HUES48 (cell line): Measurements from ENCODE around the gene ASTN1.

Source experiments
- H3K27ac ChIP-seq: one replicate; pipeline ENCODE4 v1.7.0; 2013; ENCODE audit warnings: low read depth, low read length, inconsistent platforms
- H3K27me3 ChIP-seq: 2 replicates; pipeline ENCODE4 v1.6.1; 2013; ENCODE audit warnings: mild to moderate bottlenecking, low read length; ENCODE audit not compliant: control insufficient read depth, insufficient read depth
- H3K36me3 ChIP-seq: 2 replicates; pipeline ENCODE4 v1.6.1; 2013; ENCODE audit warnings: low read length; ENCODE audit not compliant: control insufficient read depth, insufficient read depth
- H3K4me1 ChIP-seq: 2 replicates; pipeline ENCODE4 v1.6.1; 2013; ENCODE audit warnings: mild to moderate bottlenecking, low read length; ENCODE audit not compliant: control insufficient read depth, insufficient read depth
- H3K4me3 ChIP-seq: 2 replicates; pipeline ENCODE4 v1.5.1; 2013; ENCODE audit warnings: mild to moderate bottlenecking, low read depth, low read length
- H3K9ac ChIP-seq: 2 replicates; pipeline ENCODE4 v1.6.1; 2013; ENCODE audit warnings: mild to moderate bottlenecking, low read depth, low read length, moderate library complexity
- H3K9me3 ChIP-seq: 2 replicates; pipeline ENCODE4 v1.6.1; 2013; ENCODE audit warnings: low read length; ENCODE audit not compliant: control insufficient read depth, insufficient read depth

The ASTN1 gene

DNA sequence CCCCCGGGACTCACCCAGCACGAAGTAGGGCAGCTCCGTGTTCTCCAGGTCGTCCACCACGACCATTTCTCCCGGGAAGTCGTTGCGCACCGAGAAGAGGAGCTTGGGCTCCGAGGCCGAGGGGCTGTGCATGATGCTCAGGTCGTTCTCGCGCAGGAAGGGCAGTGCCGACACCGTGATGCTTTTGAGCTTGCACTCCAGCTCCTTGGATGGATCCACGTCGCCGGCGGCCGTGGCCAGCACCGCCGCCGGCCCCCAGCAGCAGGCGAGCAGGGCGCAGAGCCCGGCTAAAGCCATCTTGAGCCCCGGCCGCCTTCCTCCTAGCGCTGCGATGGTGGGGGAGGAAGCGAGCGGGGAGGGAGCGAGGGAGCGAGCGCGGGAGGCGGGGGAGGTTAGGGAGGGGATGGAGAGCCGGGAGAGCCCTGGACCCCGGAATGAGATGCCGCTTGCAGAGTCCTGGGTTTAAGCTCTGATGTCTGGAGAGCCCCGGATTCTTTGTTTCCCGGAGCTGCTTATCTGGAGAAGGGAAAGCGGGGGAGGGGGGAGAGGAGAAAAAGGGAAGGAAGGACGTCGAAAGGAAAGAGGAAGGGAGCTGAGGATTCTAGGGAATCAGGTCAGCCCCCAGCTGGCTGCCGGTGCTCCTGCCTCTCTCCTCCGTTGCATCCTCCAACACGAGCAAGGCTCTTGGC lies at the start of gene ASTN1:
ASTN1 (minus strand) TSS at position 333 of the 689 bp plus-strand sequence; CDS start at position 297, 36 bp downstream.
- Histone ChIP-seq H3K27ac (no peak within 1 kb of the TSS), H3K9me3 (no peaks in the 10 kb centered on the region), H3K4me1 (no peaks in the 10 kb centered on the region), H3K4me3 (peak within 1 kb of the TSS; percentile 81), H3K36me3 (no peaks in the 10 kb centered on the region), H3K9ac (no peak within 1 kb of the TSS; the same call in 1 of the 2 replicates), H3K27me3 (peaks cover 84% of the 10 kb centered on the region)

DNA sequence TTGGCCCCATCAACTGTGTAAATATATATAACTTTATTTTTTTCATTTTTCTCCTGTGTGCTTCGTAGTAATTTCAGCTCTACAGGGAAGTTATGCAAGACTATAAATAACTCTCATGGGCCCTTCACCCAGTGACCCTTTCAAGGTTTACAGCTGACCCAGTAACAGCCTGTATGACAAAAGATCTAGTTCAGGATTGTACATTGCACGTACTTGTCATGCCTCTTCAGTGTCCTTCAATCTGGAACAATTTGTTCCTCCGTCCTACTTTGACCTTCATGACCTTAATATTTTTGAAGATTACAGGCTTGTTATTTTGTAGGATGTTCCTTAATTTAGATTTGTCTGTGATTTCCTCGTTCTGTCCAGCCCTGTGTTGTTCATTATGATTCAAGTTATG lies 46.7 kb upstream of the ASTN1 start:
- H3K4me1 ChIP-seq: no peaks in the 10 kb centered on the region
- H3K27ac ChIP-seq: no peak overlapping the region

DNA sequence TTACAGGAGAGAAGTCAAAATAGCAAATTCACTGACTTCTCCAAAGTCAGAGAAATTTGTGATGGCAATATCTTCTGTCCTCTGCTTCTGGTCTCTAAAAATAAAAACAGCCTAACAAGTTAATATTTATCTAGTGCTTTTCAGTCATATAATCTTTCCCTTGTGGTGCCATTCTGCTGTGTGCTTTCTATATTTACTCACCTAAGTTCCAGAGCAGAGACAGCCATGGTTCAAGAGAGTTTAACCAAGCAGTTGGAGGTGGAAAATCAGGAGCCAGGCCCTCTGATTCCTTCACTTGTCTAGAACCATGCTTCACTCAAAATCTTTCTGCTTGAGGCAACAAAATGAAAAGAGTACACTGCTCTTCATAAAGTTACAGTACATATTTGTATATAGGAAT lies 45.6 kb upstream of the ASTN1 start:
- H3K36me3 ChIP-seq: no peaks in the 10 kb centered on the region
- no peaks in the 10 kb centered on the region for H3K4me1 ChIP-seq
- H3K27me3 ChIP-seq: peaks cover 45% of the 10 kb centered on the region
- no peak overlapping the region for H3K4me3 ChIP-seq
- no peak overlapping the region for H3K27ac ChIP-seq
- H3K9me3 ChIP-seq: no peaks in the 10 kb centered on the region
- H3K9ac ChIP-seq: no peak overlapping the region

More for the DNA sequence above, 46.7 kb upstream of the ASTN1 start:
- H3K36me3 ChIP-seq: no peaks in the 10 kb centered on the region
- no peaks in the 10 kb centered on the region for H3K9me3 ChIP-seq
- H3K4me3 ChIP-seq: no peak overlapping the region
- H3K9ac ChIP-seq: no peak overlapping the region
- H3K27me3 ChIP-seq: peaks cover 44% of the 10 kb centered on the region

- Histone ChIP-seq H3K4me3 (no peak overlapping the region), H3K9ac (no peak overlapping the region), H3K4me1 (no peaks in the 10 kb centered on the region), H3K27ac (no peak overlapping the region), H3K9me3 (no peaks in the 10 kb centered on the region), H3K36me3 (no peaks in the 10 kb centered on the region), H3K27me3 (peaks cover 45% of the 10 kb centered on the region)
Measured at GRCh38 chr1:177209357-177209756, 44.8 kb upstream of the ASTN1 start.

GRCh38 chr1:177208920-177209319 lies 44.4 kb upstream of the ASTN1 start:
- no peak overlapping the region for H3K9ac ChIP-seq
- peaks cover 45% of the 10 kb centered on the region for H3K27me3 ChIP-seq
- no peak overlapping the region for H3K27ac ChIP-seq
- no peak overlapping the region for H3K4me3 ChIP-seq
- H3K9me3 ChIP-seq: no peaks in the 10 kb centered on the region
- no peaks in the 10 kb centered on the region for H3K36me3 ChIP-seq
- no peaks in the 10 kb centered on the region for H3K4me1 ChIP-seq

DNA sequence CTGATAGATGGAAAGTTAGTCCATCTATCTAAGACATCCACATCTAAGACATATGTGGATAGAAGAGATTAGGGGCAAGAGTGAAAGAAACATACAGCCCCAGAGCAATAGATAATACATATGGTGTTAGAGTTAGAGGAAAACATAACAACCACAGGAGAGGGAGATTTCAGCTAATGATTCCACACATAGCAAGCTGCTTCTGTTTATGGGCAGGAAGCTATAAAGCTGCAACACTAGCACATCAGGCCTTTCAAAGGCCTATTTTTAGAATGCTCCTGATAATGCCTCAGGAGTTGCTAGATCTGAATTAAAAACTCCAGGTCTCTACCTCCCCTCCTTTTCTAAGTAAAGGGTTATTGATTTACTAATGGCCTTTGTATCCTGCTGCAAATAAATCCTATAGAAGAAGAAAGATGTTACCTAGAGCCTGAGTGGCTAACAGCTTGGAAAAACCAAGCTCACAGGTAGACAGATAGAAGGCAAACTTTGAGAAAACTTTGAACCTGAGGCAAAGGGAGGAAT lies 42.4 kb upstream of the ASTN1 start:
- Histone ChIP-seq H3K9ac (no peak overlapping the region), H3K4me3 (no peak overlapping the region), H3K27ac (no peak overlapping the region), H3K27me3 (peaks cover 45% of the 10 kb centered on the region), H3K4me1 (no peaks in the 10 kb centered on the region), H3K36me3 (no peaks in the 10 kb centered on the region), H3K9me3 (no peaks in the 10 kb centered on the region)

DNA sequence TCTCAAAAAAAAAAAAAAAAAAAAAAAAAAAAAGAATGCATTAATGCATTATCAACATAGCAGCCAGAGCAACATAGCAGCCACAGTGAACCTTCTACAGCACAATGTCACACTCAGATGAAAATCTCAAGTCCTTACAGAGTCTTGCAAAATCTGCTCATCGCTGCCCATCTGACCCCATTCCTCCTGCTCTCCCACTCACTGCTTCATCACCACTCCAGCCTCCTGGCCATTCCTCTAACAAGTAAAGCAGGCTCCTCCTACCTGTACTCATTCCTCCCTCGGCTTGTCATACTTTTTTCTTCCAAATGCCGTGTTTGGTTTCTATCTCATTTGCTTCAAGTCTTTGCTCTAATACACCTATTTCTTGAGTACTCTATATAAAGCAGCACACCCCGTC lies 35.8 kb upstream of the ASTN1 start:
- H3K4me3 ChIP-seq: no peak overlapping the region
- no peak overlapping the region for H3K27ac ChIP-seq
- H3K9ac ChIP-seq: no peak overlapping the region
- no peaks in the 10 kb centered on the region for H3K9me3 ChIP-seq
- no peaks in the 10 kb centered on the region for H3K27me3 ChIP-seq
- H3K4me1 ChIP-seq: no peaks in the 10 kb centered on the region
- H3K36me3 ChIP-seq: no peaks in the 10 kb centered on the region

- Histone ChIP-seq H3K27ac (no peak overlapping the region), H3K36me3 (no peaks in the 10 kb centered on the region), H3K4me3 (no peak overlapping the region), H3K9ac (no peak overlapping the region), H3K9me3 (no peaks in the 10 kb centered on the region), H3K4me1 (no peaks in the 10 kb centered on the region), H3K27me3 (no peaks in the 10 kb centered on the region)
Measured at GRCh38 chr1:177198243-177198642, 33.7 kb upstream of the ASTN1 start.

- no peak overlapping the region for H3K4me3 ChIP-seq
- H3K4me1 ChIP-seq: no peaks in the 10 kb centered on the region
- H3K9ac ChIP-seq: no peak overlapping the region
- no peaks in the 10 kb centered on the region for H3K36me3 ChIP-seq
- no peaks in the 10 kb centered on the region for H3K27me3 ChIP-seq
- H3K9me3 ChIP-seq: no peaks in the 10 kb centered on the region
- H3K27ac ChIP-seq: no peak overlapping the region
Measured at GRCh38 chr1:177190308-177190970, 25.9 kb upstream of the ASTN1 start.

GRCh38 chr1:177186639-177187038 lies 22.1 kb upstream of the ASTN1 start:
- H3K9me3 ChIP-seq: no peaks in the 10 kb centered on the region
- H3K4me3 ChIP-seq: no peak overlapping the region
- H3K36me3 ChIP-seq: no peaks in the 10 kb centered on the region
- H3K4me1 ChIP-seq: 0 out of 2 replicates have a peak, but pooled peaks cover 5% of the 10 kb centered on the region
- H3K27ac ChIP-seq: no peak overlapping the region
- no peaks in the 10 kb centered on the region for H3K27me3 ChIP-seq
- H3K9ac ChIP-seq: no peak overlapping the region

GRCh38 chr1:177185209-177185608 lies 20.7 kb upstream of the ASTN1 start:
- Histone ChIP-seq H3K27me3 (peaks cover 14% of the 10 kb centered on the region), H3K4me1 (0 out of 2 replicates have a peak, but pooled peaks cover 5% of the 10 kb centered on the region), H3K9ac (no peak overlapping the region), H3K9me3 (no peaks in the 10 kb centered on the region), H3K36me3 (no peaks in the 10 kb centered on the region), H3K4me3 (no peak overlapping the region), H3K27ac (no peak overlapping the region)
